Measurements from ENCODE around the gene SMIM41.

The SMIM41 gene

DNA sequence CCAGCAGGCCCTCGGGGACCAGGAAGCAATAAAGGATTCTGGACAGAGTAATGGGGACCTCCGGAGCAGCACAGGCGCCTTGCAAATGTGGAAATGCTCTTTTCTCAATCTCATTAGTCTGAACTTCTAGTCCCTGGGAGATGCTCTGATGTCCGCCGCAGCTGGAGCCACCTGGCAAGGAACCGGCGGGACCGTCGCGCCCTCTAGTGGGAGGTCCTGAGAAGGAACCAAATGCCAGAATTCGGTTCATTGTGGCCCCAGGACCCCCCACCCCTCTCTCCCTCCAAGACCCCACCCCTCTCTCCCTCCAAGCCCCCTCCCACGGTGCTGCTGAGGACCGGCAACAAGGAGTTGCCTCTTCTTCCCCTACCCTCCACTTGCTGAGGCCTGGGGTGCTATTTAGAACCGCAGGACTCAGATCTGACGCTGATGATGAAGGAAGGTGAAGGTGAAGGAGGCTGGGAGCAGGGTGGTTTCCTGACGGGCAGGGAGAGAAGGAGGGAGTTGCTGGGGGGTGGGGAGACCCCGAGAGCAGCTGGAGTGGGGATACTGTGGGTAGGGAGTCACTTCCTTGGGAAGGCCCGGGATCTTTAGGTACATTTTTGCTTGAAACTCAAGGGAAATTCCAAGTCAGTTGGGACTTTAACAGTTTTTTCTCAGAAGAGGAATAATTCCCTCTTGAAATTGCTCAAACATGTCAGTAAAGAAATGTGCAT lies 42.5 kb downstream of the SMIM41 start:
- DNase-seq (ENCODE audit: low read depth, low spot score): no peak

DNA sequence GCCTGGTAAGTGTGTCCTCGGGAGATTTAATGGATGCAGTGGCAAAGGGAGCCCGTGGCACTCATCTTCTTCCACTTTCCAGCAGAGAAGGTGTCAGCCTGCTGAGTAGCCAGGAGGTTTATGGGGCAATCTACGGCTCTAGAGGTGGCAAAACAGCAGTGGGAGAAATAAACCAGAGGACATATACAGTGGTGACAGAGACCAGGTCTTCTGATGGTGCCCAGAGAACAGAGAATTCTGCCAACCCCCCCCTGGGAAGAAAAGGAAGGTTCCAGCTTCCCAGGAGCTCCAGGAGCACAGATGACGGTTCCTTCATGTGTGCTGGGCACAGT lies 43.0 kb downstream of the SMIM41 start:
- no peak for DNase-seq (ENCODE audit: low read depth, low spot score)

DNA sequence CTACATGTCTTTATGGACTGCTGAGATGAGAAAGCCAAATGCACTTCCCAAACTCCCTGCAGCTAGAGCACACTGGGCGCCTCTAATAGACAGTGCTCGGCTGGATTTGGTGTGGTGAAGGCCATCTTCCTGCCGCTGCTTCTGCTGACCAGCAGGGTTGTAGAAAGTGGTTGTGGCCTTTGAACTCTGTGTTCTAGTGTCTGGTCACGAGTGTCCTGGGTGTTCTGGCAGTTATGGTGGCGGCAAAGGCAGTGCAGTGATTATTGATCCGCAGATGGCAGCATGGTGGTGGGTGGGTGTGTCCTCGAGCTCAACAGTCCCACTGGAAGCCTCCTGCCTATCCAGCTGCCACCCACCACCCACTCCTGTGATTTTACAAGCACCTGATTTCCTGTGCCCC lies 43.4 kb downstream of the SMIM41 start:
- DNase-seq (ENCODE audit: low read depth, low spot score): no peak

DNA sequence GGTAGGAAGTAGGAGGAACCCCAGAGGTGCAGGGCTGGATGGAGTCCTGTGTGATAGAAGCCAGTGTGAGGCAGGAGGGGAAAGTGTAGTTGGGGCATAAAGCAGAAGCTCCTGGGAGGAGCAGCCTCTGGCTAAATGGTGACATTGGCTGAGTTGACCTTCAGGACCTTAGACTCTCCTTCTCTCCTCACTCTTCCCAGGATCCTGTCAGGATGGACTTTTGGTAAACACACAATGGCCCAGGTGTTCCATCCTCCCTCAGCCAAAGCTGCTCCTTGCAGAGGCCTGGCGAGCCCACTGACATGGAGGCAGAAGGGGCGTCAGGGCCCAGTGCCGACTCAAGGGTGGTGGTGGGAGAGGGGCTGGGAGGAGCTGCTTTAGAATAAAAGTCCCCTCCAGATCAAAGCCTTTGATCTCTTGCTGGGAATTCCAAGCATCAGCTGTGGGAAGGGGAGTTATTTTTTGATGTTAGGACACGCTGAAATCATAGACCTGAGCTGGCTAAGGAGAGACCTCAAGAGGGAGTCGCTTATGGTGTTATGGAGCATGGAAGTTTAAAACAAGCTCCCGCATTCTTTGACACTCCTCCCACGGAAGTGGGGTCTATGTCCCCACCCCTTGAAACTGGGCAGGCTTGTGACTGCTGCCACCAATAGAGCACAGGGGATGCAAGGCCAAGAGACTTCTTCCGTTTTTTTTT lies 44.1 kb downstream of the SMIM41 start:
- no peak for DNase-seq (ENCODE audit: low read depth, low spot score)

DNA sequence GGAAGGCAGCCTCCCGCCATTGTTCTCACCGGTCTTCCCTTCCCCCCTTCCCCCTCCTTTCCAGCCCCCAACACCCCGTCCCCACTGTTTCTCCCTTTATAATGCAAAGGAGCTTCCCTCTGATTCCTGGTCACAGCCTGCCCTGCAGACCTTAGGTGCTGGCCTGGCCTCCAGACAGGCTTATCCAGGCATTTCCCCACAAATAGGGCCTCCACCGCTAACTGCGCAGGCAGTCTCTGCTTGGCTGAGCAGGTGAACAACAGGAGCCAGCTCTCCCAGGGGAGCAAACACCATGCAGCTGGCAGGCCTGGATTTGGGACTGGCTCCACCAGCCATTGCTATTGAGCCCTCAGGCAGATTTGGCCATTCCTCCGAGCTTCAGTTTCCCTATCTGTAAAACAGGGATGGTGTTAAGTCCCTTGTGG lies 46.0 kb downstream of the SMIM41 start:
- no peak for DNase-seq (ENCODE audit: low read depth, low spot score)

DNA sequence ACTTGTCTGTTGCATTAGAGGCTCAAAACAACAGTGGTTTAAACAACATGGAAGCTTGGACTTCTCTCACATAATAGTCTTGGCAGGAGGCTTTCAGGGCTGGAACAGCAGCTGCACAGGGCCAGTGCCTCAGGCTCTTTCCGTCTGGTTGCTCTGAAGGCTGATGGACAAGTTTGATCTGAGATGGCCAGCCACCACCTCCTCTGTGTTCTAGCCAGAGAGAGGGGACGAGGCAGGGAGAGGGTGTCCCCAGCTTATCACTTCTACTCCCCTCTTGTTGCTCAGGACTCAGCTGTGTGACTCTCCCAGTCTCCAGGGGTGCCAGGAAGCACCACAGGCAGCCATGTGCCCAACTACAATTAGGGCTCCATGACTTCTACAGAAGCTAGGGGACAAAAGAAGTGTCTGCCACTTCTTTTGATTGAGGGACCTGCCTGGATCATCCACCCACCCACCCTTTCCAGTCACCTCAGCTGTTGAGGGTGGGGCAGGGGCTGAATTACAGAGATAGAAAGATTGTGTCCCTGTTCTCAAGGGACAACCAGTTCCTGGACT lies 46.6 kb downstream of the SMIM41 start:
- no peak for DNase-seq (ENCODE audit: low read depth, low spot score)

DNA sequence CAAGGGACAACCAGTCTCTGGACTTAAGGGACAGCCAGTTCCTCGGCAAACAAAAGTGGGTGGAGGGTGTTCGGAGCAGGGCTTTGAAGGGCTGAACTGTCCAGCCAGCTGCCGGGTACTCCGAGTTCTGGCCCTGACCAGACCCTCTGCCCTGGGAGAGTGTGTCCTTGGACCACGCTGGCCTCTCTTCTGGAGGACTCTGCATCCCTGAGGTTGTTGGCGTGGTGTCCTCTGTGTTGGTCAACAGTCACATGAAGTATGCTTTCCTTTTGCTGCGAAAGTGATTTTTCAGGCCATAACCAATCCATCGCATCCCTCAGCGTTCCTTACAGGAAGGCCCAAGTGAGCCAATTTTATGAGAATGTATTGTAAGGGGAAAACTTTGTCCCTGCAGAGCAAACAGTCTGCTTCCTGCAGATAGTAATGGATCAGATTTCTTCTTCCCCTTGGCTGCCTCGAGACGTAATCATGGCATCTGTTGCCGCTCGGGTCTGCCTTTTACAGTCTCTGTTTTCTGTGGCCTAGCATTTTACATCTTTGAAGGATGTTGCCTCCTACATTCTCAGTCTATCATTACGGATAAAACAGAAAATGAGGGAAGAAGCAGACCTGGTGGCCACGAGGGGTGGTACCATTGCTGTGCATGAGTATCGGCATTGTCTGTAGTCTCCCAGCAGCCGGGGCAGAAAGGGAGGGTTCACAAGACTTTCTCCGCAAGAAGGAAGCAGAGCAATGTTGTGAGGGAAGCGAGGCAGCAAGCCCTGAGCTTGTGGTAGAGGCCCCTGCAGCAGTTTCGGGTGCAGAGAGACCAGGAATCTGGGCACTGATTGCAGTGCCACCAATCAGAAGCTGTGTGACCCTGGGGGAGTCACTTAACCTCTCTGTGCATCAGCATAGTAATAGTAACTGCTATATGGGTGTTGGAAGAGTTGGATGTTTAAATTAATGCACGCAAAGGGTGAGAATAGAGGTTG lies 47.4 kb downstream of the SMIM41 start:
- DNase-seq (ENCODE audit: low read depth, low spot score): no peak

DNA sequence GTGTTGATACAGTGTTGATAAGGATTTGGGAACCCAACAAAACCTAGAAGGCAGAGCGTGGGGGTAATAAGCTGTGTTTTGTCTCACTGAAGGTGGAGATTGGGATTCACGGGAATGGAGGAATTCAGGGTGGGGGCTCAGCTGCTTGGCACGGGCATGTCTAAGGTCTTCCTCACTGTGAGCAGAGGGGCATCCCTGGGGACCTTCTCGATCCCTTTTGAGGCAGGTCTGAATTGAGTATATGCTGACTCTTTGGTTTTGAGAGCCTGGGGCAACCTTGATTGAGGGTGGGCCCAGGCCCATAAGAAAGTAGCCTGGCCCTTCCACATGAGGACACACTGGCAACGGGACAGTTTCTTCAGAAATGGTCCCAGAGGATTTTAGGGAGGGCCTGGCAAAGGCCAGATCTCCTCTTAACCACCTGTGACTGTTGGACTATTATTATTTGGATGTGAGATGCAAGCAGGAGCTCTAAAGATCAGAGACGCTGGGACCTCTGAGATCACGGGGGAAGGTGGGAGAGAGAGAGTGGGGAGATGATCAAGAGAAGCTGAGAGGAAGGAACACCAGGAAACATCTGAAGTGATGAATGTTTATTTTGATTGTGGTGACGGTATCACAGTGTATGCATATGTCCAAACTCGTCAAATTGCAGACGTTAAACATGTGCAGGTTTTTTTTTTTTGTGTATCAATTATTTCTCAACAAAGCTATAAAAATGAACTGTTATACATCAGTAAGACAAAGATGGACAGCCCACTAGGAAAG lies 48.4 kb downstream of the SMIM41 start:
- no peak for DNase-seq (ENCODE audit: low read depth, low spot score)

DNA sequence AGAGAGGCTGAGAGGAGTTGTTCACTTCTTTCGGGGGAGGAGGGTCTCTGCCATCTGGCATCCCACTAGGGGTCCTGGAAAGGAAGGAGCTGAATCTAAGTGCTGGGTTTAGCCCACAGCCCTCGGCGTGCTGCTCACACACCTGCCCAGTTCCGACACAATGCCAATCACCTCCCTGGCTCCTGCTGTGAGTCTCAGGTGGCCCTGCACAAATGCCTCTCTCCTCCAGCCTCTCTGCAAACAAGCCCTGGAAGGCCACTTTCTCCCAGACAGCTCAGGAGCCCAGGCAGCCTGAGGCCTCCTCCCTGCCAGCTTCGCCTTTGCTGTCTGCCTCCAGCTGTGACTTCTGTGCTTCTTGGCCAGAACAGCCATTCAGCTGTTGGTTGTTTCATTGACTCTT lies 51.2 kb downstream of the SMIM41 start:
- DNase-seq (ENCODE audit: low read depth, low spot score): no peak

DNA sequence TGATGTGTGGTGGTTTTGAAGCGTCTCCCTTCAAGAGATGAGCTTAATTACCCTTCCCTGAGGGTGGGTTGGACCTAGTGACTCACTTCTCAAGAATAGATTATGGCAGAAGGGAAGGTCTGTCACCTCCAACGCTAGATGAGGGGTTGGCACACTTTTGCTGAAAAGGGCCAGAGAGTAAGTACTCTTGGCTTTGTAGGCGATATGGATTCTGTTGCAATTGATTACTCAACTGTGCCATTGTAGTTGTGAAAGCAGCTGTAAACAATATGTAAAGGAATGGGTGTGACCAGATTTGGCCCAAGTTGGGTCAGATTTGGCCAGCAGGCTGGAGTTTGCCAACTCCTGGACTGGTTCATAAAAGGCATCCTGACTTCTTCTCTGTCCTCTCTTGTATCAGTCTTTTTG lies 53.3 kb downstream of the SMIM41 start:
- DNase-seq (ENCODE audit: low read depth, low spot score): no peak

DNA sequence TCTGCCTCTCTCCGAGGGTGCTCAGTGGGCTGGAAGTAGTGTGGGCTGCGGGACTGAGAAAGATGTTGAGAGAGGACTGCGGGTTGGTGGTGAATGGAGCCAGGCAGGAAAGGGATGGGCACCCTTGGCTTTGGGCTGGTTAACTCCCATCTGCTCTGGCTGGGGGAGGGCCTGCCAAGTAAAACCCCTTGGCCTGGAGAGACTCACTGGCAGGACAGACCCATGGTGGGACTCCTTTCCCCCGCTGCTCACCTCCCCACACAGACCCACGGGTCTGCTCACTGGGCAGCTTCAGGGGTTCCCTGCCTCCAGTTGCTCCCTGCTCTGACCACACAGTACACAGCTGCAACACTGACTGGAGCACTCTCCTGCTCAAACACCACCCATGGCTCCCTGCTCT lies 58.2 kb downstream of the SMIM41 start:
- no peak for DNase-seq (ENCODE audit: low read depth, low spot score)

DNA sequence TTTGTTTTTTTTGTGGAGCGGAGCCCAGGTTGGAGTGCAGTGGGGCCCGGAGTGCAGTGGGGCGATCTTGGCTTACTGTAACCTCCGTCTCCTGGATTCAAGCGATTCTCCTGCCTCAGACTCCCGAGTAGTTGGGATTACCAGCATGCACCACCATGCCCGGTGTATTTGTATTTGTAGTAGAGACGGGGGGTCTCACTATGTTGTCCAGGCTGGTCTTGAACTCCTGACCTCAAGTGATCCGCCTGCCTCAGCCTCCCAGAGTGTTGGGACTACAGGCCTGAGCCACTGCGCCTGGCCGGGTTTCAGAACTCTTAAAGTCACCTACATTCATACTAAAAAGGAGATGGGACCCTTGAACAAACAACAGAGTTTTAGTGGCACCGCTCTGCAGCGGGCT lies 59.6 kb downstream of the SMIM41 start:
- no peak for DNase-seq (ENCODE audit: low read depth, low spot score)

DNA sequence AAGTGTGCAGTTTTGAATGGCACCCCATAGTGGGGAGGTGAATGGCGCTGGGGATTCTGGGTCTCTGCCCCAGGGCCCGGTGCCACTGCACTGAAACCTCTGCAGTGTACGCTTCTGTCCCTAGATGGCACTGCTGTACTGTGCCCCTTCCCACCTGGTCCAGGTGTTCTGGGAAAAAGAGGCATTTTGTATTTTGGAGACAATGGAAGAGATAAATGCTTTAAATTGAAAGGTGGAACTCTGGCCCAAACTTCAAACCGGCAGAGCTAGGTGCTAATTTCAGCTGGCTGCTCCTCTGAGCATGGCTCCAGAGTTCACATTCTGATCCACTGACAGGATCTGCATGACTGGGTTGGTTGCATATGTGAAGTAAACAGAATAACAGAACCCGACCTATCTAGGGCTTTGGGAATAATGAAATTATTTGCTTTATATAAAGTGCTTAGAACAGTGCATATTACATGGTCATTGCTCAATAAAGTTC lies 60.1 kb downstream of the SMIM41 start:
- DNase-seq (ENCODE audit: low read depth, low spot score): no peak

DNA sequence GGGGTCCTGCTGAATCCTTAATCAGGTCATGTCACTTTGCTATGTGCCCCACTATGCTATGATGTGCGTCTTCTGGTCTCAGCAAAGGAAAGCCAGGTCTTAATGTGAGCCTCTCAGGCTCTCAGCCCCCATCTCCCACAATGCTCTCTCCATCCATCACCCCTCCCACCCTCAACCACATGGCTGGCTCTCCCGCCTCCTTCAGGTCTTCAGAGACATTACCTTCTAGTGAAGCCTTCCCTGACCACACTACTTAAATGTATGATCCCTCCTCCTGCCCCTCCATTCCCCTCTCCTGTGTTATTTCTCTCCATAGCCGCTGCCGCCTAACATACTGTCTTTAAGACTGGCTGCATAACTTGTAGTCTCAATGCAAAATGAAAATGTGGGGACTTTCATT lies 61.8 kb downstream of the SMIM41 start:
- no peak for DNase-seq (ENCODE audit: low read depth, low spot score)

DNA sequence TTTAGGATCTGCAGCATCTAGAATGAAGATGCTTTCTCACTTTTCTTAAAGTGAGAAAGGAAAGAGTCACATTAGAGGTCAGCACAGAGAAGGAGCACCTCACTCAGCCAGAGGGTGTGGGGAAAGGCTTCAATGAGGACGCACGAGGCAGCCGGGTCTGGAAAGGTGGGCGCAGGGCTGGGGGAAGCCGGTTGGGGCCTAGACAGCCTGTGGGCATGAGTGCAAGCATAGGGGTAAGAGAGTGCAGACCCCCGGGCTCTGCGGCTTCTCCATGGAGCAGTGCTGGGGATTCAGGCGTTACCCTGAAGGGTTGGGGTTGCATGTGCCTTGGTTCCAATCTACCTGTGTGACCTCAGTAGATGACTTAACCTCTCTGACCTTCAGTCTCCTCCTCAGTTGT lies 62.4 kb downstream of the SMIM41 start:
- DNase-seq (ENCODE audit: low read depth, low spot score): no peak

DNA sequence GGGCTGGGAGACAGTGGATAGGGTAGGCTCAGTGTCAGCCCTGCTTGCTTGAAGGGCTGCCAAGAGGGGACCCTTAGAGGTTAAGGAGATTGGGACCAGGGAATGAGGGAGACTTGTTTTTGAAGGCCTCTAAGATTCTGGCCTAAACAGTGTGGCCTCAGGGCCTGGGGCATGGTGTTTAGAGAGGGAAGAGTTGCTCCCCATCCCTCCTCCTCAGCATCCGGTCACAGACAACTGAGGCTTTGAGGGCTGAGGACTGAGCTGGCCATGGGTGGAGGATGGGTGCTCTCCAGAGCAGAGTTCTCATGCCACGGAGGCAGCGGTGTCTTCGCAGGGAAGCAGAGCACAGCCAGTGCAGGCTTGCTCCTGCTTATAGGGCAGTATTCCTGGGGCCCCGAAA lies 62.9 kb downstream of the SMIM41 start:
- DNase-seq (ENCODE audit: low read depth, low spot score): no peak

DNA sequence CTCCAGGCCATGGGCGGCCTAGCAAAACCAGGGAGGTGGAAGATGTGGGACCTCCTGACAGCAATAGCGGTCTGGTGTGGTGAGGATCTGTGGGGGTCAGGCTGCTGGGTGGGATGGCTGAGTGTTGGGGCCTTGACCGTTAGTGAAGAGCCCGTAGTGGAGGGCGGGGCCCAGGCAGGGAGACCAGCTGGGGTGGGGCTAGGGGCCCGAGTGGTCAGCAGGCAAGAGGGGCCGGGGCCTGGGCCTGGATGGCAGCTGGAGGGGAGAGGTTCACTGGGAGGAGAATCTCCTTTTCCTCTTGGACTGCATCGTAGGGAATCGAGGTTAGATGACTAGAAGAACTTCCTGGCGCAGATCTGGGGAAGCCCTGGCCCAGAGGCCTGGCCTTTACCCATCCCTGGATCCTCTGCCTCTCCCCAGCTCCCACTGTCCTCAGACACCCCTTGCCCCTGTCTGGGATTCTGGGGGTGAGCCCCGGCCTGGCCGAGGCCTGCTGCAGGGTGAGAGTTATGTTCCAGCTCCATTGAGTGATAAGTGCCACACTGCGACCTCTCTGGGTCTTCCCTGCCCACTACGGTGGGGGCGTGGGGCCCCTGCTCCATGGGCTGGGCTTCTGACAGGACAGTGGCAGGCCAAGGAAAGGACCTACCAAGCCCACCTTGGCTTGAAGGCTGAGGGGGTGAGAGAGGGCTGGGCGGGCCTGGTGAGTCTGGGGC lies 65.2 kb downstream of the SMIM41 start:
- no peak for DNase-seq (ENCODE audit: low read depth, low spot score)

DNA sequence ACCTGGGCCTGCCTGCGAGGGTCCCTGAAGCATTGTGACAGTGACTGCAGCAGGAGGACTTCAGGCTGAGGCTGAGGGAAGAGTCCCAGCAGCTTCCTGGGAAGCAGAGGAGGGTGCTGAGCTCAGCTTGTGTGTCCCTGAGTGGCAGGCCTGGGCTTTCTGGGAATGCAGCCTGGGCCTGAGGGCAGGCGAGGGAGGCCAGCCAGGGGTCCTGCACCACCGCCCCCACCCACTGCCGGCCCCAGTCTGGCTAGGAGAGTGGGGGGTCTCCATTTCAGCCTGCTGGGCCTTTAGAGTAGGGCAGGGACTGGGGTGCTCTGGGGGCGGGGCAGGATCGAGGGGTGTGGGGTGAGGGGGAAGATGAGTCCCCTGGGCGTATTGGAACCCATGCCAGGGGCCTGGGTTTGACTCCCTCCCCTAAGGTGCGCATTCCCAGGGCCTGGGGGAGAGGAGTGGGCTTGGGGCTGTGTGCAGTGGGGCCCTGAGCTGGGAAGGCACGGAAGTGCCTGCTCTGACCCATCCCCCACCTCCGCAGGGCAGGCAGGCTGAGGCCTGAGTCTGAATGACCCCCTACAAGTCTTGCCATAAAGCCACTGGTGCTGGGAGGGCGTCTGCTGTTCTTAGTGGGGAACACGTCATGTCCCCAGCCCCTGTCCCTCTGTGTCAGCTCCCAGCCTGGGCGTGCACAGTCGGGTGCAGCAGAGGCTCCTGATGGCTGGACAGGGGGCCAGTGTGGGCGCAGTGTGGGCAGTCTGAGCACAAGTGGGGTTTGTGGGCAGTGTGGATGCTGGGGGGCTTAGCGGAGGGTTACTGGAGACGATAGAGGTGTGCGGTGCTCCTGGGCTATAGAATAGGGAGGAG lies 66.0 kb downstream of the SMIM41 start:
- no peak for DNase-seq (ENCODE audit: low read depth, low spot score)

DNA sequence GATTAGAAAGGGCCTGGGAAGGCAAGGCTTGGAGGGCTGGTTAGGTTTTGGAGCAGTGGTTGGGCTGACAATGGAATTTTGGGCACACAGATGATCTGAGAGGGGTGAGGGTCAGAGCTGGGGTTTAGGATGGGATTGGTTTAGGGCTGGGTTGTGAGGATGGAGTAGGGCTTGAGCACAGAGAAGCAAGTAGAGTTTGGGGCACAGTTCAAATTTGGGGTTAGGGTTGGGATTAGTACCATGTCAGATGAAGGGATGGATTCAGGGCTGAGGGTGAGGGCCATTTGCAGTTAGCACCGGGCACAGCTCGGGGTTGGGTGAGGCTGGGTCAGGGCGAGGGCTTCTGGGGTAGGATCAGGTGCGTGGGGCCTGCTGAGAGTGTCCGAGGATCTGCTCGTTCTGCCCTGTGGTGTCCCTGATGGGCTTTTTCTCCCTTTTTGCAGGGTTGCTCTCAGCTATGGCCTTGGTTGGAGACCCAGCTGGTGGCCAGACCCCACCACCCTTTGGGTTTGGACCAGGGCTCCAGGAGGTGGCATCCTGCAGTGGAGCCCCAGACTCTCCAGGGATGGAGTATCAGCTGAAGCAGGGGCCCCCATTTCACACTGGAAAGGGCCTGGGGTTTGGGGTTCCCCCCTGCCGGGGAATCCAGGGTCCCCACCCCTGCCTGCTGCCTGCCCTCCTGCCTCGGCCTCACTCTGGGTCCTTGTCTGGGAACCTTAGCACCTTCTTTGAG lies 66.8 kb downstream of the SMIM41 start:
- DNase-seq (ENCODE audit: low read depth, low spot score): no peak

Data from brain pericyte (primary cell).